ENCODE data around the gene AFF1. TPM values are rescaled to one million over a fixed set of nuclear protein-coding genes. Genes with fewer than 3 reads are reported as not detected.

Gene AFF1
- total RNA-seq, 2 experiments from 2014 or later = 50.3 to 51.2 TPM

DNA sequence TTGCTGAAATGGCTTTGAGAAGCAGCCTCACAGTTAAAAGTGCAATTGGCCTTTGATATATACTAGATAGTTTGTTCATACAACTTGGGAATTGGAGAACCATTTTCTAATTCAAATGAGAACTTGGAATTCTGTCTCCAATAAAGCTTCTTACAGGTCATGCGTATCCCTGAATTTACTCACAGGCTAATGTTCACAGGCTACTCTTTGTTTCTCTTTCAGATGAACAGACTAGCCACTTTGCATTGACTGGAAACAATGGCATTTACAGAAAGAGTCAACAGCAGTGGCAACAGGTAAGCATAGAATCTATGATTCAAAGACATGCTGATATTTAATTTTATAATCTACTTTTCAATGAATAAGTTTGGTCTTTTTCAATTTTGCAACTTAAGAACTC lies 13.5 kb downstream of the AFF1 start:
- TF ChIP-seq, protein P1, sequence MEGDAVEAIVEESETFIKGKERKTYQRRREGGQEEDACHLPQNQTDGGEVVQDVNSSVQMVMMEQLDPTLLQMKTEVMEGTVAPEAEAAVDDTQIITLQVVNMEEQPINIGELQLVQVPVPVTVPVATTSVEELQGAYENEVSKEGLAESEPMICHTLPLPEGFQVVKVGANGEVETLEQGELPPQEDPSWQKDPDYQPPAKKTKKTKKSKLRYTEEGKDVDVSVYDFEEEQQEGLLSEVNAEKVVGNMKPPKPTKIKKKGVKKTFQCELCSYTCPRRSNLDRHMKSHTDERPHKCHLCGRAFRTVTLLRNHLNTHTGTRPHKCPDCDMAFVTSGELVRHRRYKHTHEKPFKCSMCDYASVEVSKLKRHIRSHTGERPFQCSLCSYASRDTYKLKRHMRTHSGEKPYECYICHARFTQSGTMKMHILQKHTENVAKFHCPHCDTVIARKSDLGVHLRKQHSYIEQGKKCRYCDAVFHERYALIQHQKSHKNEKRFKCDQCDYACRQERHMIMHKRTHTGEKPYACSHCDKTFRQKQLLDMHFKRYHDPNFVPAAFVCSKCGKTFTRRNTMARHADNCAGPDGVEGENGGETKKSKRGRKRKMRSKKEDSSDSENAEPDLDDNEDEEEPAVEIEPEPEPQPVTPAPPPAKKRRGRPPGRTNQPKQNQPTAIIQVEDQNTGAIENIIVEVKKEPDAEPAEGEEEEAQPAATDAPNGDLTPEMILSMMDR (IDR thresholded peaks at IDR 0.05) = no peak
- ChIA-PET POLR2A (no interaction called here), CTCF (no interaction called here)
- Mint-ChIP-seq H3K4me1 (ENCODE audit: low read depth) (peaks cover 42% of the 10 kb centered on the region), H3K27ac (peak overlapping the region; percentile 22), H3K27me3 (no peaks in the 10 kb centered on the region), H3K36me3 (ENCODE audit: low read depth) (peaks cover 33% of the 10 kb centered on the region), H3K4me3 (no peak overlapping the region), H3K9me3 (no peaks in the 10 kb centered on the region)
- no peaks in the 10 kb centered on the region for H3K27me3 ChIP-seq (ENCODE audit: control insufficient read depth in 1 of 2, insufficient read depth in 2 of 2, low read length in 2 of 2)
- ATAC-seq (ENCODE audit: poor library complexity) = no peak
- H3K4me3 ChIP-seq (ENCODE audit: low read length) = no peak overlapping the region
- peaks cover 23% of the 10 kb centered on the region for H3K36me3 ChIP-seq (ENCODE audit: insufficient read depth, low read length)
- no peak for DNase-seq
- intact Hi-C loops (cut with DNase I, micrococcal nuclease) = no loop called here
- no peaks in the 10 kb centered on the region for H3K9me3 ChIP-seq (ENCODE audit: control insufficient read depth in 1 of 2, insufficient read depth in 1 of 2, low read length in 2 of 2)
- H3K4me1 ChIP-seq (ENCODE audit: insufficient read depth, low read length) = peaks cover 8% of the 10 kb centered on the region
- no peak overlapping the region for H3K27ac ChIP-seq (ENCODE audit: low read depth in 1 of 2, low read length in 2 of 2)

DNA sequence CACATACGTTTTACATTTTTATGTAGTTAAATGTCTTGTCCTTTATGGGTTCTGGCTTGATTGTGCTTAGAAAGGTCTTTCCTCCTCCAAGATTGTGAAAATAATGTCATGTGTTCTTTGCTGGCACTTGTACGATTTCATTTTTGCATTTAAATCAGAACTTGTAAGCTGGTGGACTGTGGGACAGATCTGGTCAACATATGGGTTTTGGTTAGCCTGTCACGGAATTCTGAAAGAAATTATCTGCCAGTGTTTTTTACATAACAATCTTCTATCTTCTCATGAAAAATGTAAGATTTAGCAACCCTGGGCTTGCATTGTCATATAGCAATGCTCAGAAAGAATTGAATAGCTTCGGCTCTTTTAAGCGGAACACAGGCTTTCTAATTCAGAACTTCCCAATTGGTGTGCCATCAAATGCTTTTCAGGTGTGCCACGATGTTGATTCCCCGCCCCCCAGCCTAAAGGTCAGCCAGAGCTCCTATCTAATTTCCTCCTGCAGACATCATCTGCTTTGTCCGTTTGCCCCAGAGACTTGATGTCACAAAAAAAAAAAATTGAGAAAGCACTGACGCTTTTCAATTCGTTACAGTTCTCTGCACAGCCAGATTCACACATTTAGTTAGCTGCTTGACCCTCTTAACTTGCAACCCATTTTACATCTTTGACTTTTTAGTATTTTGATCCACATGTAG lies 16.2 kb downstream of the AFF1 start:
- H3K27ac ChIP-seq (ENCODE audit: low read depth in 1 of 2, low read length in 2 of 2) = no peak overlapping the region
- POLR2A ChIA-PET = interaction anchor here (0.8 to 1.8 kb wide), 2 partner anchors 15 to 16 kb away, joined by 3 to 7 read pairs; partner anchors contain the start of gene AFF1
- CTCF ChIA-PET = interaction anchor here (1.2 kb wide), 1 partner anchor 142 kb away, joined by 3 read pairs; no protein-coding TSS in a partner anchor
- H3K27me3 ChIP-seq (ENCODE audit: control insufficient read depth in 1 of 2, insufficient read depth in 2 of 2, low read length in 2 of 2) = no peaks in the 10 kb centered on the region
- TF ChIP-seq, protein P1 (IDR thresholded peaks at IDR 0.05) = no peak
- Mint-ChIP-seq H3K27me3 (no peaks in the 10 kb centered on the region), H3K27ac (no peak overlapping the region), H3K4me3 (no peak overlapping the region), H3K36me3 (ENCODE audit: low read depth) (peaks cover 52% of the 10 kb centered on the region), H3K9me3 (no peaks in the 10 kb centered on the region), H3K4me1 (ENCODE audit: low read depth) (peaks cover 32% of the 10 kb centered on the region)
- peaks cover 24% of the 10 kb centered on the region for H3K36me3 ChIP-seq (ENCODE audit: insufficient read depth, low read length)
- DNase-seq (no peak), ATAC-seq (ENCODE audit: poor library complexity) (no peak)
- intact Hi-C loops (cut with DNase I, micrococcal nuclease) = no loop called here
- no peak overlapping the region for H3K4me3 ChIP-seq (ENCODE audit: low read length)
- no peaks in the 10 kb centered on the region for H3K9me3 ChIP-seq (ENCODE audit: control insufficient read depth in 1 of 2, insufficient read depth in 1 of 2, low read length in 2 of 2)
- peaks cover 8% of the 10 kb centered on the region for H3K4me1 ChIP-seq (ENCODE audit: insufficient read depth, low read length)

DNA sequence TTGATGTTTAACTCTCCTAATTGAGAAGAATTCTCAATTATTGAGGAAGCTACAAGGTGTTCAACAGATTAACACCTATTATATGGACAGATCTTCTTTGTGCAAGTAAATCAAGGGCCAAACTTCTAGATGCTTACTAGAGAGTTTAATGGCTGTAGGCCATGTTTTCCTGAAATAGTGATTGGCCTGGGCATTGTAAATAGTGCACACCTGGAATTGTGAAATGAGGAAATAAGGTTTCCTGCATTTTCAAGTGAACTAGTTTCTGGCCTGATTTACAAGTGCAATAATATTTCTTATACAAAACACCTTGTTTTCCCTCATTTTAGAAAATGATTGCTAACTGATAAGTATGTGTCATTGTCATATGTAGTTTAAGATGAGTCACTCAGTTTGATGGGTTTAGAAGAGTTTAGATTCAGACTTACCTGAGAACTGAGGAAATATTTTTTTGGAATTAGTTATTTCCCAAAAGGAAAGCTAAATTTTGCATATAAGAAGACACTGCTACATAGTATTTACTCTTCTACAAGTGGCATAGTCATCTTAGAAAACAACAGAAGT lies 21.2 kb downstream of the AFF1 start:
- H3K36me3 ChIP-seq (ENCODE audit: insufficient read depth, low read length) = peaks cover 17% of the 10 kb centered on the region
- H3K4me3 ChIP-seq (ENCODE audit: low read length) = no peak overlapping the region
- CTCF ChIA-PET = interaction anchor here (0.5 to 1.5 kb wide), 4 partner anchors 9 to 34 kb away, joined by 3 to 4 read pairs (median 3); no protein-coding TSS in a partner anchor
- Mint-ChIP-seq H3K27me3 (no peaks in the 10 kb centered on the region), H3K27ac (no peak overlapping the region), H3K9me3 (no peaks in the 10 kb centered on the region), H3K4me1 (ENCODE audit: low read depth) (peaks cover 37% of the 10 kb centered on the region), H3K36me3 (ENCODE audit: low read depth) (peaks cover 62% of the 10 kb centered on the region), H3K4me3 (no peak overlapping the region)
- H3K4me1 ChIP-seq (ENCODE audit: insufficient read depth, low read length) = no peaks in the 10 kb centered on the region
- no peaks in the 10 kb centered on the region for H3K27me3 ChIP-seq (ENCODE audit: control insufficient read depth in 1 of 2, insufficient read depth in 2 of 2, low read length in 2 of 2)
- intact Hi-C loops (cut with DNase I, micrococcal nuclease) = no loop called here
- POLR2A ChIA-PET = interaction anchor here (1.0 kb wide), 1 partner anchor 11 kb away, joined by 3 read pairs; no protein-coding TSS in a partner anchor
- DNase-seq (no peak), ATAC-seq (ENCODE audit: poor library complexity) (no peak)
- TF ChIP-seq, protein P1 (IDR thresholded peaks at IDR 0.05) = no peak
- no peak overlapping the region for H3K27ac ChIP-seq (ENCODE audit: low read depth in 1 of 2, low read length in 2 of 2)
- H3K9me3 ChIP-seq (ENCODE audit: control insufficient read depth in 1 of 2, insufficient read depth in 1 of 2, low read length in 2 of 2) = no peaks in the 10 kb centered on the region

Measured in CD4-positive, alpha-beta T cell (primary cell).